NCI-H774 (cell line): ENCODE measurements around the gene PCYT1B.
"Not testable (repeated sequence)": the region's sequence is repeated elsewhere in the genome, so short reads cannot be mapped to it uniquely, and the experiment has no call there.

Experiments
- DNase-seq: peaks from one replicate; lab custom pipeline; 2025; lab: John Stamatoyannopoulos, UW

Gene PCYT1B

DNA sequence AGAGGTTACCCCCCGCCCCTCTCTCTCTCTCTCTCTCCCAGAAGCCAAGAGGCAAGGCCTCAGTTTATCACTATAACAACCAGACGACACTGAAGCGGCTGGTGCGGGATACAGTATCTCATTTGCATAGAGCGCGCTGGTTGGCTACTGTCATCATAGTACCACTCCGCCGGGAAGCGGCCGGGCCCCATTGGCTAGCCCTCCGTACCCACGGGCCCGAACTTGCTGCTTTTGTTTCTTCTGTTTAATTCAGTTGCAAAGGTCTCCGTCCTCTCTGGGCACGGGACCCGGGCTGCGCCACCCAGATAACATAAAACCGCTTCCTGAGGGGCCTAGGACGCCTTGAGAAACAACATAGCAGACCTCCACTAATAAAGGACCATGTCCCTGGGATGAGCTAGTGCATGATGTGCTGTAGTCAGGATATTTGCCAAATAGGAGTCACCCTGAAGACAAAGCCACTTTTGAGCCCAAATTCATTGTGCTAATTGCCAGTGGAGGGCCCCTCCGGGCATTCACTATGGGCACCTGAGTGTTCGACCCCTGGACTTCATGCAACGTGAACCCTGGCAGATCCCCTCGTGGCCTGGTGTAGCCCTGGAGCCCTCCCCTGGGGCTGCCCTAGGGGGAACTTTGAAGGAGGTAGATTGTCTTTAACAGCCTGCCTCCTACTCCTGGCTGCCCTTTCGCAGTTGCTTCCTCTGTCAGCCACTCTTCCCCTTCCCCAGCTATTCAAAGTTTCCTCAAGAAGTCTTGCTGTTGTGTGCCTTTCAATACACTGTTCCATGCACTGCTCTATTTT is at the start of gene PCYT1B:
Gene PCYT1B (minus strand): TSS at position 91 of the 802 bp plus-strand sequence. CDS start 242 bp downstream, outside the sequence.
- DNase-seq, result peak; percentile 74

DNA sequence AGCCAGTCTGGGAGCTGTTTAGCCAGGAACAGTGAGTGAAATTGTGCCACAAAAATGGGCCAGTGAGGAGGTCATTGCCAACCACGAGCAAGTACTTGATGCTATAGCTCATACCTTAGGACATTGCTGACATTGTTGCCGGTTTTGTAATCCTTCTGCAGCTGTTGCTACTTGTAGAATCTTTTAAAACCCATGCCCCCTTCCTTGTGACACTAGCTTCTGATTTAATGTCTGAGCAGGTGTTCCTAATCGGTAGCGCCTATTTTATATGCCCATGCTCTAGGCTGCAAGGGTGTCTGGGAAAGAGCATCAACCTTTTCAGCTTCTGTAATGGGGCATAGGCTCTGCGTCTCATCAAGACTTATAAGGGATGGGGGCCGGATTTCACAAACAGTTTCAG is 49.1 kb upstream of the PCYT1B start:
- no peak for DNase-seq

DNA sequence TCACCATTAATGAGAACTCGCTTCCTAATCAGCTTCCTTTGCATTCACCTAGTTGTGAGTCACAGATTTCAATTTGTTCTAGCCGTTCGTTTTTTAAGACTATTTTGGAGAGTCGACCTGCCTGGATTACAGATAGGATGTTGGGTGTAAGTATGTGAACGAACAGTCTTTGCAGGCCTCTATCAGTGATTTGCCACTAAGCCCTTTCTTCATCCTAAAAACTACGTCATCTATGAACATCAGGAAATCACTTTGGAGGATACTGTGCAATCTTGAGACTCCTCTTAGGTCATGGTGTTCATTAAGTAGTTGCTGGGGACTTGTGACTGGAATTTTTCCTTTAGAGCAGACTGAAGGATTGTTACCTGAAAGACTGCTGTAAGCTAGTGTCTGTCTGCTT is 47.7 kb upstream of the PCYT1B start:
- DNase-seq, result no peak

- DNase-seq, result peak; percentile 91
Observed at GRCh38 chrX:24693453-24694202, 46.5 kb upstream of the PCYT1B start, which contains the start of gene POLA1. Gene POLA1 (plus strand): TSS chrX:24693918. CDS start chrX:24693962, 44 bp downstream.

GRCh38 chrX:24692305-24692704 is 45.2 kb upstream of the PCYT1B start:
- DNase-seq, result no peak

DNA sequence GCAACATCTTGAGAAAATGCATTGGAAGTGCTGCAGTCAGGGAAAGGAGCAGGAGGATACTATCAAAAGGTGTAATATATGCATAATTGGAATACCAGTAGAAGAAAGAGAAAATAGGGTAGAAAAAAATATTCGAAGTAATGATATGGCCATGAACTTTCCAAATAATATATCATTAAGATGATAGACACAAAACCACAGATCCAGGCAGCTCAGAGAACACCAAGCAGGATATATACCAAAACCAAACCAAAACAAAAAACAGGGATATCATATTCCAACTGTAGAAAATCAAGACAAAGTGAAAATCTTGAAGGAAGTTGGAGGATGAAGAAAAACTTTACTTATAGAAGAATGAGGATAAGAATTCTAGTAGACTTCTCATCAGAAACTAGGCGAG is 36.9 kb upstream of the PCYT1B start:
- no peak for DNase-seq

DNA sequence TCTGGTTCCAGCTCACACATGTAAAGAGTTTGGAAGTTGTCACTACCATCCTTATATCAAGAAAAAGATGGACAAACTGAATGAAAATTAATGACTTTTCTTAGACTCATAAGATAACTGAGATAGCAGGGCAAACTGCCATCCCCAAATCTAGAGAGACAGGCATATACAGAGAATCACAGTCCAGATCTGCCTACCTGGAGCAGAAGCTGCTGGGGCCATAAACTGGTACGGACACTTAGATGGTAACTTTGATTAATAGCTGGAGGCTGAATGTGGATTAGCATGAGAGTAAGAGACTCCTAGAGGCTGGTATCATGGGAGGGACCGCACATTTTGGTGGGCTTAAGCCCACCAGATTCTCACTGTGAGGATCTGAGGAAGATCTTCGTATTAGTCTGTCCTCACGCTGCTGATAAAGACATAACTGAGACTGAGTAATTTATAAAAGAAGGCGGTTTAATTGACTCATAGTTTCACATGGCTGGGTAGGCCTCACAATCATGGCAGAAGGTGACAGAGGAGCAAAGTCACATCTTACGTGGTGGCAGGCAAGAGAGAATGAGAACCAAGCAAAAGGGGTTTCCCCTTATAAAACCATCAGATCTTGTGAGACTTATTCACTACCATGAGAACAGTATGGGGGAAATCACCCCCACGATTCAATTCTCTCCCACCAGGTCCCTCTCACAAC is 35.7 kb upstream of the PCYT1B start:
- DNase-seq, result no peak

GRCh38 chrX:24676403-24677024 is 29.4 kb upstream of the PCYT1B start:
- no peak for DNase-seq

DNA sequence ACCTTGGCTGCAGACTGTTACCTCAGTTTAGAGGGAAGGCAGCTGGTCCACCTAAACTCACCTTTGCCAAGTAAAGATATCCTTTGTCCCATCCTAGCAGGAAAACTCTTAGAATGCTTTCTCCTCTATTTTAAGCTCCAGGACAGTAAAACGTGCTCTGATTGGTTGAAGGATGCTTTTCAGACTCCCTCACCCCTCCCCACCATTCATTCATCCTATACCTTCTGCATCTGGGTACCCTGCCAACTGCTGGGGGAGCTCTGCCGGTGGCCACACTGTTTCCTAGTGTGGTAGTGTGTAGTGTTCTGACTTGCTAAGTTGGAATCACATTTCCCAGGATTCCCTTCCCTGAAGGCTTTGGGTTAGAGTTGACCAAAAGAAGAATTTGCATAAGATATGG is 26.3 kb upstream of the PCYT1B start:
- DNase-seq, result no peak

DNA sequence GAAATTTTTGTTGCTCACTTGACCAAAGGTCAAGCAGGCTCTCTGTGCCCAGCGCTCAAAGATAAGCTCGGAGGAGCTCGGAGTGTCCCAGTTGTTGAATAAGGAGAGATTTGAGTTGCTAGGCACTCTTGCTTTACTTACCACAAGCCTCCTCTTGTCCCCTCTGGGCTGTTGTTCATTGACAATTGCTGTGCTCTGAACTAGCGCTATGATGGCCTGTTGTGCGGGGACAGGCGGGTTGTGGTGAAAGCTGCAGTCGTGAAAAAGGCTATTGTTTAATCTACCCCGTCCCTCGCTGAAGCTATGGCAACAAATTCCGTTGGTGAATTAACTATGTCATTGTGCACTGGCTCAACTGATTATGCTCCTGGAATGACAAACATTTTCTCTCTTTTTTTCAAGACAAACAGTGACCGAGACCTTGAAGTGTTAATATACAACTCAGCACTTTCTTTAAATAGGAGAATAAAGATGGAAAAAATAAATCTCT is 25.6 kb upstream of the PCYT1B start:
- DNase-seq, result no peak

GRCh38 chrX:24668111-24668510 is 21.0 kb upstream of the PCYT1B start:
- no peak for DNase-seq

DNA sequence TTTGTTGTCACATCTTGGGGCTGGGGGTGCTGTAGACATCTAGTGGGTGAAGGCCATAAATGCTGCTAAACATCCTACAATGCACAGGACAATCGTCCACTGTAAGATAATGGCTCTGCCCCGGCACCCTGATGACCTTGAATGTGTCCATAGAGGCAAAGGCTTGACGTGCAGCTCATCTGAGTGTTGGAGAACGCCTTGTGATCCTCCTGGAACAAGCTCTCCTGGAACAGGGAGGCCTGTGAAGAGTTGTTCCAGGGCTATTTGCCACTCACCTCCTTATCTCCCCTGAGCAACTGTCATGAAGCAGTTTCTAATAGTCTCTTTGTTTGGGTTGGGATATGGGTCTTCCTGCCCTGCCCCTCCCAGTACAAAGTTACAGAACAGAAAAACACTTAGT is 15.2 kb upstream of the PCYT1B start:
- DNase-seq, result no peak

DNA sequence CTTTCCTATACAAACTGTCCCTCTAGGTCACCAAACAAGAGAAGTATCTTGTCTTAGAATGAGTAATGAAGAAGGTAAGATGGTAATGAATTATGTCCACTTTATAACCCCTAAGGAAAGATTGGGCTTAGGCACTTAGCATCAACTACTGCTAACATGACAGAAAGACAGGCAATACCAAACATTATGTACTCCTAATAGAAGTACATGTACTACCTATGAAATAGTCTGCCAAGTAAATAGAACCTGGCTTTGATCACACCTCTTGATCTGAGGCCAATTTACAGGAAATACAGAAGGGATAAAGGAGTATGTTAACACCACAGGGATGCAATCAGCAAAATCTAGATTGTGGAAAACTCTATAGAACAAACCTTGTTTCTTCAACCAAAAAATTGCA is 14.1 kb upstream of the PCYT1B start:
- DNase-seq, result no peak

GRCh38 chrX:24659646-24660045 is 12.5 kb upstream of the PCYT1B start:
- DNase-seq, result no peak

DNA sequence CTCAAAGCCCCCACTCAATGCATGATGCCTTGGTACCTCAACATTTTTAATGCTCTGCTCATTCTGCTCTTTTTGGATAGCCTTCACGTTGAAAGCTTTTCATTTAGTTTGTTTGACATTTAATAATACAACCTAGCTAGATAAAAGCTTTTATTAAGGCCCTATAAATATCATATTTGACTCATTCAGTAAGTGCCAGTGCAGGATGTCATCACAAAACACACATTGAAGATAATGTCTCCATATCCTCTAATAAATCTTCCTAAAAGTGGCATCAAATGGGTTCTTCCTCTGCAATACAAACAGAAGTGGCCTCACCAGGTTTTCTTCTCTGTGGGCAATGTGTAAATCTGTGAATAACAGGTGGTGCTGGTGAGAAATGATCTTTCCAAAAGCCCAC is 12.0 kb upstream of the PCYT1B start:
- no peak for DNase-seq

DNA sequence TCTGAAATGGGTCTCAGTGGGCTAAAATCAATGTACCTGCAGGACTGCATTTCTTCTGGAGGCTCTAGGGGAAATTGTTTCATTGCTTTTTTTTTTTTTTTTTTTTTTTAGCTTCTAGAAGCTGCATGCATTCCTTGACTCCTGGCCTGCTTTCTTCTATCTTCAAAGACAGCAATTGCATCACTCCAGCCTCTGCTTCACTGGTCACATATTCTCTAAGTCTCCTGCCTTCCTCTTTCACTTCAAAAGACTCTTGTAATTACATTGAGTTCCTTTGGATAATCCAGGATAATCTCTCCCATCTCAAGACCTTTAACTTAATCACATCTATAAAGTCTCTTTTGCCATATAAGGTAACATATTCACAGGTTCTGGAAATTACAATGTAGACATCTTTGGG is 11.3 kb upstream of the PCYT1B start:
- no peak for DNase-seq

DNA sequence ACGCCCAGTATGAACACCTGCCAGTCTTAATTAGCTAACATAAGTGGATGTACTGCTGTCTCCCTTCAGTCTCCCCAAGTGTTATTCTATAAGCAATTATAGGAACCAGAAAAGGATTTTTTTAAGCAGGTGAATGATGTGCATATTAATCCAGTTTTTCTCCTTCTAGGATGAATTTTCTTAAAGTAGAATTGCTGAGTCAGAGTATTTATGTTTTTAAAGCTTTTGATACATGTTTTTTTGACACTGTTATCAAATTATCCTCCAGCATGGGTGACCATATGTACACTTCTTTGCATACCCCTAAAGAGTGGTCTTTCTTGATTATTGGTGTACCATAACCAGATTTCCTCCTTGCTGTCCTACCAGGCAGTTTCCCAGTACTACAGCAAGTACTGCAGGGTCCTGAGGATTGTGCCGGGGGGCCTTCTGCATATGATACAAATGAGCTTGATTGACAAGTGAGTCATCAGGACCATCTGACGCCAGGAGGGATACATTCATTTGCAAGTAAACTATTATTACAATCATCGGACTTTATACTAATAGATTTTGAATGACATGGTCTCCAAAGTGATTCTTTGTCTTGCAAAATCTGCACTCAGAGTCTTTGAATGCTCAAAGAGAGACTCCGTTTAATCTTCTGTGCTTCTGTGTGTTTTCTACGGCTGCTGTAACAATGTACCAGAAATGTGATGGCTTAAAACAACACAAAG is 10.7 kb upstream of the PCYT1B start:
- no peak for DNase-seq

- not testable (repeated sequence) for DNase-seq
Observed at GRCh38 chrX:24655679-24656078, 8.5 kb upstream of the PCYT1B start.

GRCh38 chrX:24651783-24652182 is 4.6 kb upstream of the PCYT1B start:
- no peak for DNase-seq

DNA sequence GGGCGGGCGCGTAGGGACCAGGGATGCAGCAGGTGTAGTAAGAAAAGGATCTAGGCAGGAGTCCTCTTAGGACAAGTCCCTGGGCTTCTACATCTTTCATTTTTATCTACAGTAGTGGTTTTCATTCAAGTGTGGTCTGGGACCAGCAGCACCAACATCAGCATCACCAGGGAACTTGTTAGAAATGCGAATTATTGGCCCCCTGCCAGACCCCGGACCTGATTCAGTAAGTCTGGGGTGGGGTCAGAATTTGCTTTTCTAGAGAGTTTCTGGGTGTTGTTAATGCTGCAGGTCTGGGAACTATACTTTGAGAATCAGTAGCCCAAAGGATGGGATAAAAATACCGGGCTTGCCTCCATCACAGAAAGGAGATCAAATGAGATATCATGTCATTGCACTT is 1.3 kb upstream of the PCYT1B start:
- no peak for DNase-seq

GRCh38 chrX:24646745-24647182 is 383 bp downstream of the PCYT1B start:
- DNase-seq, result no peak
